IPS DF 6.9 (cell line): ENCODE results near the gene PEBP1.

Source experiments
- DNase-seq: peaks from one replicate; pipeline ENCODE4 v3.0.0-alpha.2; 2013; ENCODE audit warnings: low read depth, low spot score
- H3K27ac ChIP-seq: one replicate; pipeline ENCODE4 v1.5.1; 2013; ENCODE audit warnings: low read length, control low read depth
- H3K27me3 ChIP-seq: 2 replicates; pipeline ENCODE4 v1.6.1; 2013; ENCODE audit warnings: mild to moderate bottlenecking, low read length; ENCODE audit not compliant: control insufficient read depth, insufficient read depth
- H3K36me3 ChIP-seq: 2 replicates; pipeline ENCODE4 v1.6.1; 2013; ENCODE audit warnings: low read length; ENCODE audit not compliant: control insufficient read depth, insufficient read depth
- H3K4me1 ChIP-seq: 2 replicates; pipeline ENCODE4 v1.6.1; 2013; ENCODE audit warnings: low read length; ENCODE audit not compliant: control insufficient read depth, insufficient read depth
- H3K4me3 ChIP-seq: 2 replicates; pipeline ENCODE4 v1.5.1; 2013; ENCODE audit warnings: mild to moderate bottlenecking, low read length
- H3K9me3 ChIP-seq: 2 replicates; pipeline ENCODE4 v1.6.1; 2013; ENCODE audit warnings: low read length, inconsistent platforms; ENCODE audit not compliant: control insufficient read depth, insufficient read depth
- WGBS: extraction: QIAGEN DNeasy Blood & Tissue Kit; methylation state at CpG from one replicate; pipeline ENCODE4 v1.1.7; 2013; ENCODE audit warnings: mixed read lengths, missing lambda C conversion rate; ENCODE audit not compliant: insufficient read length, insufficient coverage; 5-methylcytosine and 5-hydroxymethylcytosine counted together

PEBP1 gene

DNA sequence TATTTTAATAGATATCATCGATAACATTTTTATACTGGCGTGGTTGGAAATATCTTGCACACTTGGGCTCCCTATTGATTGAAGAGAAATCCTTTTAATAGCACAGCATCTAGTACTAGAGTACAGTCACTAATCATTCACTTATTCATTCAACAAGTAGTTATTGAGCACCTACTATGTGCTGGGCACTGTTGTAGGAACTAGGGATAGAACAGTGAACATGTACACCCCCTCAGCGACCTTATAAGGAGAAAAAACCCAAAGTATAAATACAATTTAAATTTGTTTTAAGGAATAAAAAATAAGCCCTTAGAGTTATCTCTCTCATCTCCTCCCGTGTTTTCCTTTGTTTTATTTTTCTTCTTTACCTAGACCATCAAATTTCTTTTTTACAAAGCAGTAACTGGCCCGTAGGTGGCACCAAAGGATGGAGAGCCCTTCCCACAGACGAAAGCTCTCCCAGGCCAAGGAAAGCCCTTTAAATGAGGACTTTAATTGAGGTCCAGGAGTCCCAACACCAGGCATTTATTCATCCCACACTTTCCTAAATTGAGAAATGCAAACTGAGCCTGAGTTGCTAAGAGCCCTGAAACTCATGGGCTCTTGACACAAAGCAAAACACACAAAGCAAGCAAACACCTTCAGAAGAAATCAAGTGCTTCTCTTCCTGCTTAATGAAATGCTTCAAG lies 29.0 kb downstream of the PEBP1 start:
- no peaks in the 10 kb centered on the region for H3K27me3 ChIP-seq
- H3K4me3 ChIP-seq, result no peak overlapping the region
- no peaks in the 10 kb centered on the region for H3K36me3 ChIP-seq
- WGBS, result no CpG with 5 or more reads among the region's 6 CpGs
- no peaks in the 10 kb centered on the region for H3K4me1 ChIP-seq
- peak; percentile 22 for DNase-seq
- no peaks in the 10 kb centered on the region for H3K9me3 ChIP-seq
- no peak overlapping the region for H3K27ac ChIP-seq

DNA sequence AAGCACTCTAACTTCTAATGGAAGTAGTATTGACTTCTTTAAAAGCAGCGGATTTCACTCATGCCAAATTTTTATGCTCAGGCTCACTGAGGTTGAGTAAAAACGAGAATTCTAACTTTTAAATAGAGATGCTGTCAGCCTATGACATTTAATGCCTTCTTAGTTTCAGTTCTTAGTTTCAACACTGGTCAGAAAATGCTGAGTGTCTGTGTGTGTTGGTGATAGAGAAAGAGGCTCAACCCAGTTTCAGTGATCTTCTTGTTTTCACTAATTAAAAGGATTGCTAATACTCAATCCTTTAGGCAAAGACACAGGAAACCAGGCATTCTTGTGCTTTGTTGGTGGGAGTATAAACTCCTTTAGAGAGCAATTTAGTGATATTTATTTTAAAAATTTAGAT lies 31.0 kb downstream of the PEBP1 start:
- DNase-seq, result no peak
- Histone ChIP-seq H3K4me1 (no peaks in the 10 kb centered on the region), H3K36me3 (no peaks in the 10 kb centered on the region), H3K27ac (no peak overlapping the region), H3K9me3 (no peaks in the 10 kb centered on the region), H3K27me3 (no peaks in the 10 kb centered on the region), H3K4me3 (no peak overlapping the region)
- WGBS, result no CpG with 5 or more reads among the region's 2 CpGs

DNA sequence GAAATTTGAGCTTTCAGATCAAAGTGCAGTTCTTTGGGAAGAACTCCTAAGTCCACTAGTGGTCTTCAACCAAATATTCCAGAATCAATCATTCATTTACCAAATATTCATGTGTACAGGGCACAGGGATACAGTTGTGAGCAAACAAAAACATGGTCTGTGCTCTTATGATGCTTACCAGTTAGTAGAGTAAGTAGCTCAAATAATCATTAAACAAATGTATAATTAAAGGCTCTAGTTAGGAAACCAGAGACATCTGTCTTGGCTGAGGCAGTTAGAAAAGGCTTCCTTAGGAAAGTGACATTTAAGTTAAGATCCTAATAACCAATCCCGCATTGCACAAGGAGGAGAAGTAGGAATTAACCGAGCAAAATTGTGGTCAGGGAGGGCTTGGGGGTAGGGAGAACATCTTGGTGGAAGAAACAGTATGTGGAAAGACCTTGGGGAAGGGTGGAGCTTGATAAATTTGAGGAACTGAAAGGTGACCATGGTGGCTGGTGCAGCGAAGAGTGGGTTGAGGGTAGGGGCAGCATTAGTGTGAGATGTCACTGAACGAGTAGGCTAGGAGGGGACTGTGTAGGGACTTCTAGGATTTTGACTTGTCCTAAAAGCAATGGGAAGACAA lies 40.0 kb downstream of the PEBP1 start:
- Histone ChIP-seq H3K27ac (no peak overlapping the region), H3K9me3 (no peaks in the 10 kb centered on the region), H3K36me3 (no peaks in the 10 kb centered on the region), H3K4me1 (no peaks in the 10 kb centered on the region), H3K27me3 (no peaks in the 10 kb centered on the region), H3K4me3 (no peak overlapping the region)
- DNase-seq, result no peak
- no CpG with 5 or more reads among the region's 4 CpGs for WGBS

DNA sequence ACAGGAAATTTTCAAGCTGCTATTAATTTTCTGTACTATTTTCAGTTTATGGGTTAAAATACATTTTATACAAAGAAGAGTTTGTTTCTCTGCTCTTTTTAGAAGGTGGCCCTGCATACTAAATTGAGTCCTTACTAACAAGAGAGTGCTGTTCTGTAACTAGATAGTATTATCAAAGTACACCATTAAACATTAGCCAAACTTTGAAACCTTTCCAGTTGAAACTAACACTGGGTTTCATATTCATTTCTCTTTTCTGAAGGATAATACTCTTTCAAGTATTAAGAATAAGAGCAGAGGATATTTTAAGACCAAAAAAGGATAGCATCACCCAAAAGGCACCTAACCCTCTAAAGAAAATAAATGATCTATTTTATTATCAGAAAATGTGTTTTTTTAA lies 47.2 kb downstream of the PEBP1 start:
- DNase-seq, result no peak
- no peaks in the 10 kb centered on the region for H3K36me3 ChIP-seq
- H3K4me1 ChIP-seq, result no peaks in the 10 kb centered on the region
- no peaks in the 10 kb centered on the region for H3K9me3 ChIP-seq
- H3K27ac ChIP-seq, result no peak overlapping the region
- H3K27me3 ChIP-seq, result no peaks in the 10 kb centered on the region
- H3K4me3 ChIP-seq, result no peak overlapping the region

DNA sequence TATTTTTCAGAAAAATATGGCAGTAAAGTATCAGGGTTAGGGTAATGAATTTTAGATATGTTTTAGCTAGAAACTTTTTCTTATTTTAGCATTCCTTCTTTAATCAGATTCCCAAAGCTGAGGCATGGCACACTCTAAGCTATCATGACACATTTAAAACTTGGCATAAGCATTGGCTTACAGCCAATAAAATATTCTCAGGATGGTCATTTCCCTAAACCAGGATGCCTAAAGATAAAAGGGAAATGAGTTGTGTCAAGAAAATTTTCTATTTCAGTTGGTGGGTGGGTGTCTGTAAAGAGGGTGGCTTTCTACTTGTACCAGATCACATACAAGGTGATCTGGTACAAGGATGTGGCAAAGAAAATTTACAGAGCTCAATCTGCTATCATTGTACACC lies 47.8 kb downstream of the PEBP1 start:
- H3K4me3 ChIP-seq, result no peak overlapping the region
- H3K4me1 ChIP-seq, result no peaks in the 10 kb centered on the region
- H3K27ac ChIP-seq, result no peak overlapping the region
- H3K36me3 ChIP-seq, result no peaks in the 10 kb centered on the region
- DNase-seq, result no peak
- no peaks in the 10 kb centered on the region for H3K27me3 ChIP-seq
- no peaks in the 10 kb centered on the region for H3K9me3 ChIP-seq

- H3K36me3 ChIP-seq, result no peaks in the 10 kb centered on the region
- H3K4me3 ChIP-seq, result no peak overlapping the region
- H3K4me1 ChIP-seq, result no peaks in the 10 kb centered on the region
- WGBS, result no CpG with 5 or more reads among the region's 5 CpGs
- no peak overlapping the region for H3K27ac ChIP-seq
- no peaks in the 10 kb centered on the region for H3K9me3 ChIP-seq
- H3K27me3 ChIP-seq, result no peaks in the 10 kb centered on the region
- no peak for DNase-seq
These were observed 49.9 kb downstream of the PEBP1 start for GRCh38 chr12:118185602-118186397.

- DNase-seq, result no peak
- WGBS, result no CpG with 5 or more reads among the region's 6 CpGs
- no peak overlapping the region for H3K4me3 ChIP-seq
- H3K9me3 ChIP-seq, result no peaks in the 10 kb centered on the region
- H3K27me3 ChIP-seq, result no peaks in the 10 kb centered on the region
- H3K4me1 ChIP-seq, result no peaks in the 10 kb centered on the region
- no peak overlapping the region for H3K27ac ChIP-seq
- H3K36me3 ChIP-seq, result no peaks in the 10 kb centered on the region
These were observed 52.0 kb downstream of the PEBP1 start for GRCh38 chr12:118187751-118188435.

- Histone ChIP-seq H3K4me1 (no peaks in the 10 kb centered on the region), H3K36me3 (no peaks in the 10 kb centered on the region), H3K27me3 (no peaks in the 10 kb centered on the region), H3K9me3 (no peaks in the 10 kb centered on the region), H3K27ac (no peak overlapping the region), H3K4me3 (no peak overlapping the region)
- DNase-seq, result no peak
- 100% methylated on average over 3 of the region's 10 CpGs for WGBS
These were observed 52.9 kb downstream of the PEBP1 start for GRCh38 chr12:118188690-118189371.

DNA sequence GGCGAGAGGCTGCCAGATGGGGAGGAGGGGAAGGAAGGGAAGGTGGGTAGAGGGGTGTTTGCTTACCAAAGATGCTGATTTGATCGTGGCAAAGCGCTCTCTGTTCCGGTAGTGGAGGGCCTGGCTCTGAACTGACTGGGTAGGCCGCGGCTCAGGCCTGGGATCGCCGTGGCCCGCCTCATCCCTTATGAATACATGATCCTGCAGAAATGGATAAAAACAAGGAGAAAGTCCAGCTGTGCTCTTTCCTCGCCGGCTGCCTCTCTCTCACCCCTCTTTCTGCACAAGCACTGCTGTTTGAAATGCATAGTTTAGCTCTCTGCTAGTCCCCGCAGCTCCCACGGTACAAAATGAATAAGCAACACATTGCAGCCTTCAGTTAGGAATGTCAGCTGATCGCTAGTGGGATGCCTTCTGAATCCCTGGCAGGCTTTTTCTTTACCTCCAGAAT lies 53.8 kb downstream of the PEBP1 start:
- H3K4me3 ChIP-seq, result no peak overlapping the region
- no peaks in the 10 kb centered on the region for H3K36me3 ChIP-seq
- no peaks in the 10 kb centered on the region for H3K27me3 ChIP-seq
- peak; percentile 27 for DNase-seq
- H3K9me3 ChIP-seq, result no peaks in the 10 kb centered on the region
- H3K27ac ChIP-seq, result no peak overlapping the region
- no peaks in the 10 kb centered on the region for H3K4me1 ChIP-seq
- WGBS, result no CpG with 5 or more reads among the region's 14 CpGs

- no peaks in the 10 kb centered on the region for H3K4me1 ChIP-seq
- no peaks in the 10 kb centered on the region for H3K27me3 ChIP-seq
- H3K9me3 ChIP-seq, result no peaks in the 10 kb centered on the region
- no peak overlapping the region for H3K27ac ChIP-seq
- DNase-seq, result no peak
- H3K36me3 ChIP-seq, result no peaks in the 10 kb centered on the region
- H3K4me3 ChIP-seq, result no peak overlapping the region
- no CpG with 5 or more reads among the region's 11 CpGs for WGBS
These were observed 54.3 kb downstream of the PEBP1 start for GRCh38 chr12:118190266-118190665.
